HFFc6 (cell line): Measurements from ENCODE around the gene NDUFA13. TPM values are rescaled to one million over a fixed set of nuclear protein-coding genes. Genes with fewer than 3 reads are reported as not detected.
A peak's percentile ranks its signal among the peaks of the same experiment; 100 is the strongest.

Experiments used
- DNase-seq: peaks from one replicate; pipeline ENCODE4 v3.0.0-alpha.2; 2018
- H3K27ac Mint-ChIP-seq: 2 replicates; pipeline ENCODE4 v1.8.0; 2020; ENCODE audit warnings: mild to moderate bottlenecking, mixed read lengths
- H3K27me3 Mint-ChIP-seq: 2 replicates; pipeline ENCODE4 v1.8.0; 2021; ENCODE audit warnings: mild to moderate bottlenecking, moderate library complexity, mixed read lengths; ENCODE audit not compliant: insufficient read depth
- H3K36me3 Mint-ChIP-seq: 2 replicates; pipeline ENCODE4 v1.8.0; 2021; ENCODE audit warnings: low read depth, mixed read lengths
- H3K4me1 Mint-ChIP-seq: 2 replicates; pipeline ENCODE4 v1.8.0; 2020; ENCODE audit warnings: low read depth, mixed read lengths
- H3K4me3 Mint-ChIP-seq: 2 replicates; pipeline ENCODE4 v1.8.0; 2020; ENCODE audit warnings: mild to moderate bottlenecking, moderate library complexity, mixed read lengths
- H3K9me3 Mint-ChIP-seq: 2 replicates; pipeline ENCODE4 v1.8.0; 2020; ENCODE audit warnings: mild to moderate bottlenecking, mixed read lengths
- CTCF ChIP-seq: fragments of 200-600 bp; sonication (generic); IDR thresholded peaks from 2 replicates; pipeline ENCODE4 v1.5.0; 2021; ENCODE audit warnings: antibody characterized with exemption, mild to moderate bottlenecking
- total RNA-seq, 6 experiments: library from RNA; stranded (reverse); fragmentation: NEBNext Ultra II Directional; extraction: Animal tissue kit (Norgen Biotek cat#: 25700); gene quantifications; 2 replicates in 1 of 6; 3 replicates in 5 of 6; pipeline ENCODE4 v1.2.3, GENCODE V29; 2021

Gene NDUFA13
- total RNA-seq, 6 experiments from 2014 or later: 266 to 393 (median 323) TPM

GRCh38 chr19:19525611-19526380 lies 9.8 kb downstream of the NDUFA13 start:
- H3K27ac Mint-ChIP-seq: no peak overlapping the region
- DNase-seq: no peak
- H3K9me3 Mint-ChIP-seq: no peaks in the 10 kb centered on the region
- 0 out of 2 replicates have a peak, but pooled peaks have one; percentile 14 for TF ChIP-seq CTCF
- H3K4me1 Mint-ChIP-seq: peaks cover 13% of the 10 kb centered on the region
- peaks cover 3% of the 10 kb centered on the region for H3K36me3 Mint-ChIP-seq
- no peak overlapping the region for H3K4me3 Mint-ChIP-seq
- H3K27me3 Mint-ChIP-seq: no peaks in the 10 kb centered on the region; the same call in 1 of the 2 replicates

- Mint-ChIP-seq H3K4me1 (peaks cover 18% of the 10 kb centered on the region), H3K27ac (no peak overlapping the region)
Observed at GRCh38 chr19:19526581-19527370, 10.8 kb downstream of the NDUFA13 start.

GRCh38 chr19:19527371-19527656 lies 11.3 kb downstream of the NDUFA13 start:
- no peak for DNase-seq
- Mint-ChIP-seq H3K4me1 (peaks cover 23% of the 10 kb centered on the region), H3K27me3 (peaks cover 2% of the 10 kb centered on the region), H3K9me3 (no peaks in the 10 kb centered on the region), H3K4me3 (no peak overlapping the region), H3K27ac (no peak overlapping the region), H3K36me3 (no peaks in the 10 kb centered on the region)
- no peak for TF ChIP-seq CTCF

More at GRCh38 chr19:19526581-19527370, 10.8 kb downstream of the NDUFA13 start:
- no peak for TF ChIP-seq CTCF
- Mint-ChIP-seq H3K27me3 (no peaks in the 10 kb centered on the region; the same call in 1 of the 2 replicates), H3K36me3 (no peaks in the 10 kb centered on the region), H3K9me3 (no peaks in the 10 kb centered on the region), H3K4me3 (no peak overlapping the region)
- no peak for DNase-seq

- Mint-ChIP-seq H3K27ac (no peak overlapping the region), H3K4me3 (no peak overlapping the region)
- DNase-seq: no peak
Observed at GRCh38 chr19:19527674-19528625, 11.9 kb downstream of the NDUFA13 start.

More at GRCh38 chr19:19527674-19528625, 11.9 kb downstream of the NDUFA13 start:
- Mint-ChIP-seq H3K4me1 (peaks cover 23% of the 10 kb centered on the region), H3K27me3 (peaks cover 2% of the 10 kb centered on the region), H3K9me3 (no peaks in the 10 kb centered on the region), H3K36me3 (no peaks in the 10 kb centered on the region)
- TF ChIP-seq CTCF: no peak
